GM13976 (cell line): ENCODE data around the gene CBFA2T3.

ENCODE experiments used
- DNase-seq: peaks from one replicate; pipeline ENCODE4 v3.0.0; 2012; ENCODE audit warnings: low spot score
- in situ Hi-C: fragments of 300-500 bp; cut with MboI; formaldehyde crosslinking; loops from one replicate; pipeline ENCODE4 v1.12.0; 2022; ENCODE audit warnings: low sequenced_read_pairs, mixed read lengths, inconsistent platforms; ENCODE audit not compliant: unreplicated experiment
- TF ChIP-seq, protein P1 (sequence below): IDR thresholded peaks from 2 replicates; pipeline ENCODE4 v1.5.1; 2012; ENCODE audit warnings: borderline replicate concordance, mild to moderate bottlenecking; ENCODE audit not compliant: insufficient read depth; ENCODE audit errors: extremely low read depth, missing control alignments, control extremely low read depth

CBFA2T3 gene

DNA sequence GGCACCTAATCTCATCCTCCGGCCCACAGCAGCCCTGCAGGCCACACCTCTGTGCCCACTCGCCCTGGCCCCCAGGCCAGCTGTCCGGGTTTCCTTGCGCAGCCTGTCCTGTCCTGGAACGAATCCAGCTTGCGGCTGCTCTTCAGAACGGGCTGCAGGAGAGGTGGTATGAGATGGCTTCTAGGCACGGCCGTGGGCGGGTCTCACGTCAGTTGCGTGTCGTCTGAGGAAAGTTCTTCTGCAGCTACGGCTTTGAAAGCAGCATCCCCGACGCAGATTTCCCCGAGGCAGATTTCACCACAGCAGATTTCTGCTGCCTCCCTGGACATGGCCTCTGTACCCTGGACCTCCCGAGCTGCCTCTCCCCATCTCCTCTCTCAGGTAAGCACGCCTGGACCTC, 138.4 kb downstream of the CBFA2T3 start:
- TF ChIP-seq, protein P1, sequence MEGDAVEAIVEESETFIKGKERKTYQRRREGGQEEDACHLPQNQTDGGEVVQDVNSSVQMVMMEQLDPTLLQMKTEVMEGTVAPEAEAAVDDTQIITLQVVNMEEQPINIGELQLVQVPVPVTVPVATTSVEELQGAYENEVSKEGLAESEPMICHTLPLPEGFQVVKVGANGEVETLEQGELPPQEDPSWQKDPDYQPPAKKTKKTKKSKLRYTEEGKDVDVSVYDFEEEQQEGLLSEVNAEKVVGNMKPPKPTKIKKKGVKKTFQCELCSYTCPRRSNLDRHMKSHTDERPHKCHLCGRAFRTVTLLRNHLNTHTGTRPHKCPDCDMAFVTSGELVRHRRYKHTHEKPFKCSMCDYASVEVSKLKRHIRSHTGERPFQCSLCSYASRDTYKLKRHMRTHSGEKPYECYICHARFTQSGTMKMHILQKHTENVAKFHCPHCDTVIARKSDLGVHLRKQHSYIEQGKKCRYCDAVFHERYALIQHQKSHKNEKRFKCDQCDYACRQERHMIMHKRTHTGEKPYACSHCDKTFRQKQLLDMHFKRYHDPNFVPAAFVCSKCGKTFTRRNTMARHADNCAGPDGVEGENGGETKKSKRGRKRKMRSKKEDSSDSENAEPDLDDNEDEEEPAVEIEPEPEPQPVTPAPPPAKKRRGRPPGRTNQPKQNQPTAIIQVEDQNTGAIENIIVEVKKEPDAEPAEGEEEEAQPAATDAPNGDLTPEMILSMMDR = no peak
- in situ Hi-C loops = no loop called here
- DNase-seq = no peak

DNA sequence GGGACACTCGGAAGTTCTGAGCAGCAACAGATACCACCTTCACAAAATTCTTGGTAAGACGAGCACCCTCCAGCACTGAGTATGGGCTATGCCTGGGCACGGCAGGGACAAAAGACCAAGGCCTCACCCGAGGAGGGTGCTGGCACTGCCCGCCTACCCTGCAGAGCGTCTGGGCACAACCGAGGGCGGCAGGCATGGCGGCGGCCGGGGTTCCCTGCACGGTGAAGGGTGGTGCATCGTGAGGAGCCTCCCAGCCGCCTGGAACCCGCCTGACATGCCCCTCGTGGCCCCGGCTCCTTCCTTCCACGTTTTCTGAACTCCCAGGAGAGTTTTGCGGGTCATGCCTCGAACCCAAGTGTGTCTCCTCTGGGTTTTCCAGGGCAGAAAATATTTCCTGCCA, 139.2 kb downstream of the CBFA2T3 start:
- TF ChIP-seq, protein P1 = no peak
- in situ Hi-C loops = no loop called here
- no peak for DNase-seq

GRCh38 chr16:88836791-88837190, 140.2 kb downstream of the CBFA2T3 start:
- DNase-seq = no peak
- TF ChIP-seq, protein P1 = no peak
- in situ Hi-C loops = no loop called here

GRCh38 chr16:88835818-88836217, 141.2 kb downstream of the CBFA2T3 start:
- TF ChIP-seq, protein P1 = no peak
- DNase-seq = no peak
- in situ Hi-C loops = no loop called here

- no peak for DNase-seq
- TF ChIP-seq, protein P1 = no peak
- in situ Hi-C loops = no loop called here
These were observed 141.6 kb downstream of the CBFA2T3 start for GRCh38 chr16:88835383-88835782.

DNA sequence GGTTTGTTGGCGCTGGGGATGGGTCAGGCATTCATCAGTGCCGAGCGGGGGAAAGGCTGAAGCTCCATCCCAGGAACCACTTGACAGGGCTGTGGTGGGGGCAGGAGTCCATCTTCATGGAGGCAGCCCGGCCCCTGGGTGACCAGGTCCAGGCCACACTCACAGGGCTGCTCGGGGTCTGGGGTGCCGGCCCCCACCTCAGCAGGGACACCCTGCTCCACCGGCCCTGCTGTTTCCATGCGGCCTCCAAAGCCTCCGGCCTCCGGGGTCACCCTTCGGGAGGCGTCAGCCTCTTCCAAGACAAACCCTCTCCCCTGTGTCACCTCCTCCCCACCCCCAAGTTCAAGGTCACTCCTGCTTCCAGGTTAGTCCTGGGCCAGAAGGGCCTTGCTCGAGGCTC, 142.3 kb downstream of the CBFA2T3 start:
- in situ Hi-C loops = no loop called here
- no peak for DNase-seq
- TF ChIP-seq, protein P1 = no peak

- in situ Hi-C loops = no loop called here
- no peak for DNase-seq
- TF ChIP-seq, protein P1 = no peak
These were observed 143.9 kb downstream of the CBFA2T3 start for GRCh38 chr16:88833086-88833485.
